AG08395 (cell line): ENCODE measurements around the gene TEPSIN.

Experiments used
- DNase-seq: peaks from one replicate; pipeline ENCODE4 v3.0.0; 2012; ENCODE audit warnings: mixed read lengths, low spot score

Gene TEPSIN

GRCh38 chr17:81183807-81184206 is 55.0 kb downstream of the TEPSIN start:
- DNase-seq = no peak

GRCh38 chr17:81183316-81183715 is 55.5 kb downstream of the TEPSIN start:
- DNase-seq = no peak

- DNase-seq = no peak
Observed at GRCh38 chr17:81182596-81182995, 56.3 kb downstream of the TEPSIN start.

- DNase-seq = no peak
Observed at GRCh38 chr17:81181811-81182185, 57.1 kb downstream of the TEPSIN start.

- DNase-seq = no peak
Observed at GRCh38 chr17:81180836-81181810, 57.7 kb downstream of the TEPSIN start.

- DNase-seq = no peak
Observed at GRCh38 chr17:81179861-81180260, 59.0 kb downstream of the TEPSIN start.

GRCh38 chr17:81179220-81179619 is 59.6 kb downstream of the TEPSIN start:
- DNase-seq = no peak
